GM12801 (cell line): ENCODE results near the gene LYRM9.

ENCODE experiments used
- CTCF ChIP-seq: IDR thresholded peaks from one replicate; pipeline ENCODE4 v1.5.1; 2011; ENCODE audit warnings: control low read depth; ENCODE audit not compliant: insufficient read length; ENCODE audit errors: extremely low read depth

LYRM9 gene

DNA sequence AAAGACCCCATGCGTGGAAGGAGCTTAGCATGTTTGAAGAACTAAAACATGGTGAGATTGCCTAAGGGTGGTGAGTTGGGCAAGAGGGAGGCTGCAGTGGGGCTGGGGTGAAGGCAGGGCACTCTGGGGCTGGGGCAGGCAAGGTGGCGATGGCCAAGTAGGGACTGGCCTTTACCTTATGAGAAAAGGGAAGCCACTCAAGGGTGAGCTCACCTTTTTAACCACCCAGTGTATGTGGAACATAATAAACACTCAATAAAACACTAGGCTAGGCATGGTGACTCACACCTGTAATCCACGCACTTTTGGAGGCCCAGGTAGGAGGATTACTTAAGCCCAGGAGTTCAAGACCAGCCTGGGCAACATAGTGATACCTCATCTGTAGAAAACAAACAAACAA, 37.7 kb downstream of the LYRM9 start:
- TF ChIP-seq CTCF: no peak

DNA sequence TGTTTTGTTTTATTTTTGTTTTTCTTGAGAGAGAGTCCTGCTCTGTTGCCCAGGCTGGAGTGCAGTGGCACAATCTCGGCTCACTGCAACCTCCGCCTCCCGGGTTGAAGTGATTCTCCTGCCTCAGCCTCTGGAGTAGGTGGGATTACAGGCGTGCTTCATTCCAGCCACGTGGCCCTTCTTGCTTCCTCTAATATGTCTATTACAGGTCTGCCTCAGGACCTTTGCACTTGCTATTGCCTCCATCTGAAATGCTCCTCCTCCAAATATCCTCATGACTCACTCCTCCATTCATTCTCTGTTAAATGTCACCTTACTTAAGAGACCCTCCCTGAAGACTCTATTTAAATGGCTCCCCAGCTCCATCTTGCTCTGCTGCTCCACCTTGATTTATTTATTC, 39.0 kb downstream of the LYRM9 start:
- no peak for TF ChIP-seq CTCF

GRCh38 chr17:27853091-27853490, 40.1 kb downstream of the LYRM9 start:
- TF ChIP-seq CTCF: no peak

DNA sequence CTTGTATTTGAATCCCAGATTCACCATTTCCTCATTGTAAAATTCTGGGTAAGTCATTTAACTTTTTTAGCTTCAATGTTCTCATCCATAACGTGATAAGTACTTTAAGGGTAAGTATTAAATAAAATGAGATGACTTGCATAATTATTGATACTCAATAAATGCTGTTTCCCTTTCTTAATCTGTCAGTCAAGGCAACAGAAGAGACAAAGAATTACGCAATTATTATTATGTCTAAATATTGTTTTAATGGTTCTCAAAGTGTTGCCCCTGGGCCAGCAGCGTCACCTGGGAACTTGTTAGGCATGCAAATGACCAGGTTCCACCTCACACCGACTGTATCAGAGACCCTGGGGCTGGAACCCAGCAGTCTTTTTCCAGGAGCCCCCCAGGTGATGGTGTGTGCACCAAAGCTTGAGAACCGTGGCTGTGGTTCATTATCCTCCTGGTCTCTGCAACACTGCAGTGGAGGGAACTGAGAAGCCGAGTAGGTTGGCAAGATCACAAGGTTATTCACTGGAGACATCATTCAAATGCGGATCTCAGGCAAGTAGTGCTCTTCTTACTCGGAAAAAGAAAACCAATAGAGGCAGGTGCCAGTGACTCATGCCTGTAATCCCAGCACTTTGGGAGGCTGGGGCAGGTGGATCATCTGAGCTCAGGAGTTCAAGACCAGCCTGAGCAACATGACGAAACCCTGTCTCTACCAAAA, 43.5 kb downstream of the LYRM9 start:
- TF ChIP-seq CTCF: no peak

DNA sequence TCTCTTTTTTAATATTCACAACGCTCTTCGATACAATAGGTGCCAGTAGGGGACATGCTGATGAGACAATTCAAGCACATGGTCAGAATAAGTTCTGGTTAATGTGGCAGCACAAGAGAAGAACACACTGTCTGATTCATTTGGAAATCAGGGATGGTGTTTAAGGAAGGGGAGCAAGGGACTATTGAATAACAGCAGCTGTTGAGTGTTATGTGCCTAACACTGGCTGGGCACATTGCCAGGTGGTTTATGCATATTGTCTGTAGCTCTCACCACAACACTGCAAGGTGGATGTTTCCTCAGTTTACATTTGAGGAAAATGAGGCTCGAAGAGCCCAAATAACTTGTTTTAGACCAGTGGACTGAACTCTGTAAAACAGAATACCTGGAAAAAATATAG, 44.2 kb downstream of the LYRM9 start:
- no peak for TF ChIP-seq CTCF

DNA sequence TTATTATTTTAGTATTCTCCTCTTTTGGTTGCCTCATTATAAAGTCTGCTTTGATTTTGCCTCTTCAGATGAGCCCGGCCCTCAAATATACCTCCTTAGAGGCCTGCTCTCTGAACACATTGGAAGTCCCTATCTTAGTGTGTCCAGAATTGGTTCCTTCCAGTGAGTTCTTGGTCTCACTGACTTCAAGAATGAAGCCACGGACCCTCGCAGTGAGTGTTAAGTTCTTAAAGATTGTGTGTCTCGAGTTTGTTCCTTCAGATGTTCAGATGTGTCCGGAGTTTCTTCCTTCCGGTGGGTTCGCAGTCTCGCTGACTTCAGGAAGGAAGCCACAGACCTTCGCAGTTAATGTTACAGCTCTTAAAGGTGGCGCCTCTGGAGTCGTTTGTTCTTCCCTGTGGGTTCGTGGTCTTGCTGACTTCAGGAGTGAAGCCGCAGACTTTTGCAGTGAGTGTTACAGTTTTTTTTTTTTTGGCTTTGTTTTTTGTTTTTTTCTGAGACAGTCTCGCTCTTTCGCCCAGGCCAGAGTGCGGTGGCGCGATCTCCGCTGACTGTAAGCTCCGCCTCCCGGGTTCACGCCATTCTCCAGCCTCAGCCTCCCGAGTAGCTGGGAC, 47.0 kb downstream of the LYRM9 start:
- TF ChIP-seq CTCF: no peak

DNA sequence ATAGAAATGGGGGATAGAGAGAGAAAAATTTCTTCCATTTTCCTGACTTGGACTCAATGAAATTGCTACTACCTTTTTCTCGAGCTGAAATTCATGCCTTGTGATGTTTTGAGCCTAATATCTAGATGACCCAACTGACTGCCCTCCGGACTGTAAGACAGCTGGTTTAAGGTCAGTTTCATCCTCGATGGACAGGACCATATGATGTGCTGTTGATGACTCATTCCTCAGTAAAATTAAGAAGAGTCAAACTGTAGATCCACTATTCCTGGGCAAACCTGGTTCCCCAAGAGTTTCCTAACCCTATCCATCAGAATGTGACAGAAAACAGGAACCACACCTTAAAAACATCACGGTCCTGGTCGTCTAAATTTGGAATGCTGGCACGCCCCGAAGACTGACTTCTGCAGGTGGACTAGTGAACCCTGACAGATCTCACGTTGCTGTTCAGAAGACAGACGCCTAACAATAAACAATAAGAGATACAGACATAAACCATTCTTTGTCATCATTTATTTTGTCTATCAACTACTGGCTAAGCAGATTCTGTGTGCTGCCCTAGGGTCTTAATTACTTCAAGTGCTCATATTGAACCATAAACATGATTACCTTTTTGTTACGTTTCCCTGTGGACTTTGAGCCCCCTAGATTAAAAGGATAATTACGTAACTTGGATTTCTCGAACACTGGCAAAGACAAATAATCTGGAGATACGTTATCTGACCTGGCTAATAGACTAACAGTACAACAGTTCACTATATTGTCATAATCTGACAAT, 47.7 kb downstream of the LYRM9 start:
- TF ChIP-seq CTCF: no peak
